Ishikawa (cell line): ENCODE data around the gene MRPS16.

Source experiments
- CEBPB ChIP-seq: IDR thresholded peaks from 2 replicates; pipeline ENCODE4 v1.6.1; 2012
- EP300 ChIP-seq: IDR thresholded peaks from 2 replicates; pipeline ENCODE4 v1.6.1; 2012; ENCODE audit warnings: borderline replicate concordance
- REST ChIP-seq: IDR thresholded peaks from 2 replicates; pipeline ENCODE4 v1.6.1; 2012; ENCODE audit warnings: low read depth, mild to moderate bottlenecking
- TEAD4 ChIP-seq: IDR thresholded peaks from 2 replicates; pipeline ENCODE4 v1.6.1; 2012
- YY1 ChIP-seq: IDR thresholded peaks from 2 replicates; pipeline ENCODE4 v1.6.1; 2012; ENCODE audit warnings: low read depth
- ZBTB7A ChIP-seq: IDR thresholded peaks from 2 replicates; pipeline ENCODE4 v1.6.1; 2012; ENCODE audit warnings: low read depth
- TF ChIP-seq, protein P1 (sequence below): IDR thresholded peaks from 2 replicates; pipeline ENCODE4 v1.6.1; 2012

DNA sequence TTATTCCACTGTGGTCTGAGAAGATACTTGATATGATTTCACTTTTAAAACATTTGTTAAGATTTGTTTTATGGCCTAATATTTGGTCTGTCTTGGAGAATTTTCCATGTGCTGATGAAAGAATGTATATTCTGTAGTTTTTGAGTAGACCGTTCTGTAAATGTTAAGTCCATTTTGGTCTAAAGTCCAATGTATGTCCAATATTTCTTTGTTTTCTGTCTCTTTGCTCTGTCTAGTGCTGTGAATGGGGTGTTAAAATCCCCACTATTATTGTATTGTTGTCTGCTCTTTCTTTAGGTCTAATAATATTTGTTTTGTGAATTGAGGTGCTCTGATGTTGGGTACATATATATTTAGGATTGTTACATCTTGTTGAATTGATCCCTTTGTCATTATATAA, 36.7 kb downstream of the MRPS16 start:
- TF ChIP-seq, protein P1, sequence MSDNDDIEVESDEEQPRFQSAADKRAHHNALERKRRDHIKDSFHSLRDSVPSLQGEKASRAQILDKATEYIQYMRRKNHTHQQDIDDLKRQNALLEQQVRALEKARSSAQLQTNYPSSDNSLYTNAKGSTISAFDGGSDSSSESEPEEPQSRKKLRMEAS, result no peak
- TF ChIP-seq CEBPB (no peak), EP300 (no peak), YY1 (no peak), REST (no peak), TEAD4 (no peak), ZBTB7A (no peak)
